ENCODE measurements around the gene RNF123.

- TF ChIP-seq CTCF (conservative IDR thresholded peaks at IDR 0.05; ENCODE audit: low read length) (peak; percentile 48; the same call in 1 of the 2 replicates), EZH2phosphoT487 (IDR thresholded peaks at IDR 0.05; ENCODE audit: borderline replicate concordance) (no peak)
Observed at GRCh38 chr3:49700453-49701128, 11.2 kb downstream of the RNF123 start.
